ENCODE data around the gene HNRNPU. TPM values are rescaled to one million over a fixed set of nuclear protein-coding genes. Genes with fewer than 3 reads are reported as not detected.

HNRNPU gene
- total RNA-seq, 1 experiment from 2014 or later = 411 TPM

DNA sequence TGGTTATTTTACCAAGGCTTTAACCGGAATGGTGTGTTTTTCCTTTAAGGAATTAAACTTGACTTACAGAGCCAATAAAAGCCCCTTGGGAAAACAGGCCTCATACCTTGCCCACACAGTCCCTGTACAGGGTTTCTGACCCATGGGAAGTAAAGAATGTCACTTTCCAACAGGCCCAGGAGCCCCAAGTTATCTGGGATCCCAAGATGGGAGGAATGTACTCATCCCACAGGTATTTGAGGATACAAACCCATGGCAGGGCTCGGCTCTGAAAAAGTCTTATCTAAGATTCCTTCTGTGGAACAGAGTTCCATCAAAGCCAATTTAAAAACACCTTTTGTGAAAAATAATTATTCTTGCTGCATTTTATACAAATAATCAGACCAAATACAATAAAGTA lies 44.2 kb downstream of the HNRNPU start:
- no peak overlapping the region for H3K27ac ChIP-seq
- no peak for DNase-seq (ENCODE audit: low read depth in 1 of 2, low spot score in 2 of 2)
- no peaks in the 10 kb centered on the region for H3K4me1 ChIP-seq (replicated peaks)
- no peaks in the 10 kb centered on the region for H3K27me3 ChIP-seq (replicated peaks)
- no peaks in the 10 kb centered on the region for H3K36me3 ChIP-seq
- no peaks in the 10 kb centered on the region for H3K9me3 ChIP-seq (replicated peaks)
- no peak overlapping the region for H3K4me3 ChIP-seq

GRCh38 chr1:244817415-244817894 lies 46.9 kb downstream of the HNRNPU start:
- Histone ChIP-seq H3K36me3 (no peaks in the 10 kb centered on the region), H3K27me3 (replicated peaks) (no peaks in the 10 kb centered on the region), H3K4me1 (replicated peaks) (no peaks in the 10 kb centered on the region), H3K4me3 (no peak overlapping the region), H3K9me3 (replicated peaks) (no peaks in the 10 kb centered on the region), H3K27ac (no peak overlapping the region)
- no peak for DNase-seq (ENCODE audit: low read depth in 1 of 2, low spot score in 2 of 2)

GRCh38 chr1:244815600-244816099 lies 48.7 kb downstream of the HNRNPU start:
- Histone ChIP-seq H3K9me3 (replicated peaks) (no peaks in the 10 kb centered on the region), H3K4me1 (replicated peaks) (no peaks in the 10 kb centered on the region), H3K27ac (no peak overlapping the region), H3K4me3 (no peak overlapping the region), H3K36me3 (no peaks in the 10 kb centered on the region), H3K27me3 (replicated peaks) (no peaks in the 10 kb centered on the region)
- no peak for DNase-seq (ENCODE audit: low read depth in 1 of 2, low spot score in 2 of 2)

- no peak overlapping the region for H3K27ac ChIP-seq
- DNase-seq (ENCODE audit: low read depth in 1 of 2, low spot score in 2 of 2) = no peak
- no peak overlapping the region for H3K4me3 ChIP-seq
- H3K9me3 ChIP-seq (replicated peaks) = no peaks in the 10 kb centered on the region
- no peaks in the 10 kb centered on the region for H3K27me3 ChIP-seq (replicated peaks)
- H3K4me1 ChIP-seq (replicated peaks) = no peaks in the 10 kb centered on the region
- no peaks in the 10 kb centered on the region for H3K36me3 ChIP-seq
Observed at GRCh38 chr1:244813327-244813726, 51.0 kb downstream of the HNRNPU start.

DNA sequence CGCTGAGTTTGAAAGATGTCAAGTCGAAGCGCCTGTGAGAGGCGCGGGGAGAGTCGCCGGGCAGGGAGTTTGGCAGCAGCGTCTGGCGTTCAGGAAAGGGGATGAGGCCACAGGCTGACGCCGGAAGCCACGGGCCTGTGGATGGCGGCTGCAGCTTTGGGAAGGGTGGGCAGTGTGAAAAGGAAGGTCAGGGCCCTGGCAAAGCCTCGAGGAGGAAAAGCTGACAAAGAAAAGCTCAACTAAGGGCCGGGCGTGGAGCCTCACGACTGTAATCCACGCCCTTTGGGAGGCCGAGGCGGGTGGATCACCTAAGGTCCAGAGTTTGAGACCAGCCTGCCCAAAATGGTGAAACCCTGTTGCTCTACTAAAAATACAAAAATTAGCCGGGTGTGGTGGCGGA lies 54.1 kb downstream of the HNRNPU start:
- Histone ChIP-seq H3K4me1 (replicated peaks) (no peaks in the 10 kb centered on the region), H3K36me3 (no peaks in the 10 kb centered on the region), H3K27ac (no peak overlapping the region), H3K9me3 (replicated peaks) (no peaks in the 10 kb centered on the region), H3K27me3 (replicated peaks) (no peaks in the 10 kb centered on the region), H3K4me3 (no peak overlapping the region)
- no peak for DNase-seq (ENCODE audit: low read depth in 1 of 2, low spot score in 2 of 2)

GRCh38 chr1:244807138-244807537 lies 57.2 kb downstream of the HNRNPU start:
- no peaks in the 10 kb centered on the region for H3K36me3 ChIP-seq
- DNase-seq (ENCODE audit: low read depth in 1 of 2, low spot score in 2 of 2) = no peak

DNA sequence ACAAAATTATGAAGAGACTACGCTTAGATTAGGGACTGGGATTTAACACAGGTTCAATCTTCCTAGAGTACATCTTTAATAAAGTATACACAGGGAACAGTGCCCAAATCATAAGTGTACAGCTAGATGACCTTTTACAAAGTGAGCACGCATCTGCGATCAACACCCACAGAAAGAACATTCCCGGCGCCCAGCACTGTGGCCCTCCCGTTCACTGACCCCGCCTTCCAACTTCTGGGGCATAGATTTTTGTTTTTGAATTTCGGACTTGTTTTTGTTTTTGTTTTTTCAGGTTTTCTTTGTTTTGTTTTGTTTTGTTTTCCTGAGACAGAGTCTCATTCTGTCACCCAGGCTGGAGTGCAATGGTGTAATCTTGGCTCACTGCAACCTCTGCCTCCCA lies 59.5 kb downstream of the HNRNPU start:
- no peaks in the 10 kb centered on the region for H3K4me1 ChIP-seq (replicated peaks)
- no peaks in the 10 kb centered on the region for H3K27me3 ChIP-seq (replicated peaks)
- no peak overlapping the region for H3K4me3 ChIP-seq
- no peak for DNase-seq (ENCODE audit: low read depth in 1 of 2, low spot score in 2 of 2)
- H3K9me3 ChIP-seq (replicated peaks) = no peaks in the 10 kb centered on the region
- H3K27ac ChIP-seq = no peak overlapping the region
- no peaks in the 10 kb centered on the region for H3K36me3 ChIP-seq

More at GRCh38 chr1:244807138-244807537, 57.2 kb downstream of the HNRNPU start:
- Histone ChIP-seq H3K4me1 (replicated peaks) (no peaks in the 10 kb centered on the region), H3K27me3 (replicated peaks) (no peaks in the 10 kb centered on the region), H3K9me3 (replicated peaks) (no peaks in the 10 kb centered on the region), H3K27ac (no peak overlapping the region), H3K4me3 (no peak overlapping the region)

GRCh38 chr1:244802556-244803239 lies 61.6 kb downstream of the HNRNPU start:
- Histone ChIP-seq H3K9me3 (replicated peaks) (no peaks in the 10 kb centered on the region), H3K36me3 (no peaks in the 10 kb centered on the region), H3K27ac (no peak overlapping the region), H3K4me1 (replicated peaks) (no peaks in the 10 kb centered on the region), H3K4me3 (no peak overlapping the region), H3K27me3 (replicated peaks) (no peaks in the 10 kb centered on the region)
- no peak for DNase-seq (ENCODE audit: low read depth in 1 of 2, low spot score in 2 of 2)

- Histone ChIP-seq H3K36me3 (no peaks in the 10 kb centered on the region), H3K27me3 (replicated peaks) (no peaks in the 10 kb centered on the region), H3K27ac (no peak overlapping the region), H3K9me3 (replicated peaks) (no peaks in the 10 kb centered on the region), H3K4me3 (no peak overlapping the region), H3K4me1 (replicated peaks) (no peaks in the 10 kb centered on the region)
- DNase-seq (ENCODE audit: low read depth in 1 of 2, low spot score in 2 of 2) = no peak
Observed at GRCh38 chr1:244802041-244802440, 62.3 kb downstream of the HNRNPU start.

DNA sequence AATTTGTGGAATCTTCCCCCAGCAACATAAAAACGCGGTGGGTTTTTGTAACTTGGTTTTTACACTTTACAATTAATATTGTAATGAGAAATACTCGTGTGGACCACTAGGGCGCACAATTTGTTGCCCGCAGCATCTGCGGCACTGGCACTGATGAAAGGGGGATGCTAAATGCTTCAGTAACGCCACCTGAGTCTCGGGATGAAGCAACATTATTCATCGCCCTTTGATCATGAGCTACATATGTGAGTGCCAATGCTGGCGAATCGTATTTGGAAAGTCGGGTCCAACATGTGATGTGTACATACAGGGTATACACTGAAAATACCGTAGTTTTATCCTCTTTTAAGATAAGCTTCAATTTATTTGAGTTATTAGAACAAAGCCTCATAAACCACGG lies 63.1 kb downstream of the HNRNPU start:
- DNase-seq (ENCODE audit: low read depth in 1 of 2, low spot score in 2 of 2) = peak in 1 of 2 experiments; percentile 27
- Histone ChIP-seq H3K27ac (no peak overlapping the region), H3K36me3 (no peaks in the 10 kb centered on the region), H3K27me3 (replicated peaks) (no peaks in the 10 kb centered on the region), H3K9me3 (replicated peaks) (no peaks in the 10 kb centered on the region), H3K4me3 (no peak overlapping the region), H3K4me1 (replicated peaks) (no peaks in the 10 kb centered on the region)

DNA sequence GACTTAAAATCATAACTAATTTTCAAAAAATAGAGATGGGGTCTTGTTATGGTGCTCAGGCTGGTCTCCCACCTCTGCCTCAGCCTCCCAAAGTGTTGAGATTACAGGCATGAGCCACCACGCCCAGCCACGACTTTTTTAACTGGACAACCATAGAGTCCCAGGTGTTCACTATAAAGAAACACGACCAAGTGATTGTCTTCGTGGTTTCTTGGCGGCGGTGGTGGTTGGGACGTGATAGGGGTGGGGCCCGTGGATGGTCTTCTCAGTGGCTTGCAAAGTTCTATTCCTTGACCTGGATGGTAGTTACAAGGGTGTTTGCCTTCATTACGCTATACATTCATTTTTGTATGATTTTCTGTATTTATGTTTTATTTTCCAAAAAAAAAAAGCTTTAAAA lies 63.5 kb downstream of the HNRNPU start:
- Histone ChIP-seq H3K4me1 (replicated peaks) (no peaks in the 10 kb centered on the region), H3K27ac (no peak overlapping the region), H3K9me3 (replicated peaks) (no peaks in the 10 kb centered on the region), H3K36me3 (no peaks in the 10 kb centered on the region), H3K27me3 (replicated peaks) (no peaks in the 10 kb centered on the region), H3K4me3 (no peak overlapping the region)
- DNase-seq (ENCODE audit: low read depth in 1 of 2, low spot score in 2 of 2) = no peak

Other genes starting within 250 kb of the HNRNPU start
- 84.4 and 85.8 TPM in 2 replicates for gene DESI2, start 211.4 kb downstream of the HNRNPU start, total RNA-seq (2014; rRNA removed; shearing (Covaris generic))
- 44.8 and 142 TPM in 2 replicates for gene COX20, start 28.9 kb downstream of the HNRNPU start, total RNA-seq (2014; rRNA removed; shearing (Covaris generic))

Data from SJSA1 (cell line).